Upper lobe of right lung (tissue), 1 donor: ENCODE measurements around the gene CAND1. TPM values are rescaled to one million over a fixed set of nuclear protein-coding genes. Genes with fewer than 3 reads are reported as not detected.

ENCODE experiments used
- ATAC-seq: fragments of 200-7000 bp; cut with Tn5 transposase; one replicate; pipeline ENCODE4 v1.9.1; 2020; ENCODE audit warnings: mild to moderate bottlenecking, moderate library complexity
- DNase-seq: peaks from one replicate; pipeline ENCODE4 v3.0.0-alpha.2; 2020
- H3K27ac ChIP-seq: fragments of 200-600 bp; one replicate; pipeline ENCODE4 v1.8.0; 2022
- H3K27me3 ChIP-seq: fragments of 200-600 bp; one replicate; pipeline ENCODE4 v1.8.0; 2022; ENCODE audit warnings: mild to moderate bottlenecking
- H3K36me3 ChIP-seq: fragments of 200-600 bp; one replicate; pipeline ENCODE4 v1.8.0; 2022
- H3K4me1 ChIP-seq: fragments of 200-600 bp; one replicate; pipeline ENCODE4 v1.8.0; 2022
- H3K4me3 ChIP-seq: fragments of 200-600 bp; one replicate; pipeline ENCODE4 v1.8.0; 2022; ENCODE audit warnings: mild to moderate bottlenecking
- H3K9me3 ChIP-seq: fragments of 200-600 bp; one replicate; pipeline ENCODE4 v1.8.0; 2022
- intact Hi-C: fragments of 100-400 bp; cut with DNase I; formaldehyde crosslinking; loops from one replicate; pipeline ENCODE4 v1.11.0; 2022
- total RNA-seq: library from RNA; stranded (reverse); fragmentation: NEBNext Ultra II Directional; extraction: Animal tissue kit (Norgen Biotek cat#: 25700); gene quantifications from one replicate; pipeline ENCODE4 v1.2.1, GENCODE V29; 2021
- TF ChIP-seq, protein P1 (sequence below): fragments of 200-600 bp; IDR thresholded peaks from one replicate; pipeline ENCODE4 v1.8.0; 2022; ENCODE audit warnings: antibody characterized with exemption
- donor health status: DM: no; HTN: yes; CAD: no; lungs with severe emphysema.

The CAND1 gene
- total RNA-seq, 1 donor from 2014 or later: 98.0 TPM

DNA sequence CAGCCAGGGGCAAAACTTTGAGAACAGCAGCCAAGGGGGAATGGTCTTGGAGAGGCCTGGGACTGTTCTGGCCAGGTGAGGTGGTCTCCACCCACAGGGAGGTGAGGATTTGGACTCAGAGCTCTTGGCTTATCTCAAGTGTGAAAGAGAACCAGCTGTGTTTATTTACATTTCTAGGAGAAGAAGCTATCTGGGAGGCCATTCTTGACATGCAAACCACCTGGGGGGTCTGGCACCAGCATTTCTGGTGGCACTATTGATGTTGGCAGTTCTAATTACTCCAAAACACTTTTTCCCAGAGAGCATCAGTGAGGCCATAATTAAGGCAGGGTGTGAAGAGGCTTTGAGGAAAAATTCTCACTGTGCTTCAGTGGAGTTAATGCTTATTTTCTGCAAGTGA lies 95.1 kb downstream of the CAND1 start:
- DNase-seq (no peak), ATAC-seq (no peak)
- H3K9me3 ChIP-seq: no peaks in the 10 kb centered on the region
- no peak overlapping the region for H3K27ac ChIP-seq
- peaks cover under 1% of the 10 kb centered on the region for H3K4me1 ChIP-seq
- no peaks in the 10 kb centered on the region for H3K36me3 ChIP-seq
- no peaks in the 10 kb centered on the region for H3K27me3 ChIP-seq
- intact Hi-C loops: no loop called here
- TF ChIP-seq, protein P1, sequence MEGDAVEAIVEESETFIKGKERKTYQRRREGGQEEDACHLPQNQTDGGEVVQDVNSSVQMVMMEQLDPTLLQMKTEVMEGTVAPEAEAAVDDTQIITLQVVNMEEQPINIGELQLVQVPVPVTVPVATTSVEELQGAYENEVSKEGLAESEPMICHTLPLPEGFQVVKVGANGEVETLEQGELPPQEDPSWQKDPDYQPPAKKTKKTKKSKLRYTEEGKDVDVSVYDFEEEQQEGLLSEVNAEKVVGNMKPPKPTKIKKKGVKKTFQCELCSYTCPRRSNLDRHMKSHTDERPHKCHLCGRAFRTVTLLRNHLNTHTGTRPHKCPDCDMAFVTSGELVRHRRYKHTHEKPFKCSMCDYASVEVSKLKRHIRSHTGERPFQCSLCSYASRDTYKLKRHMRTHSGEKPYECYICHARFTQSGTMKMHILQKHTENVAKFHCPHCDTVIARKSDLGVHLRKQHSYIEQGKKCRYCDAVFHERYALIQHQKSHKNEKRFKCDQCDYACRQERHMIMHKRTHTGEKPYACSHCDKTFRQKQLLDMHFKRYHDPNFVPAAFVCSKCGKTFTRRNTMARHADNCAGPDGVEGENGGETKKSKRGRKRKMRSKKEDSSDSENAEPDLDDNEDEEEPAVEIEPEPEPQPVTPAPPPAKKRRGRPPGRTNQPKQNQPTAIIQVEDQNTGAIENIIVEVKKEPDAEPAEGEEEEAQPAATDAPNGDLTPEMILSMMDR: no peak
- no peak overlapping the region for H3K4me3 ChIP-seq

- H3K27ac ChIP-seq: no peak overlapping the region
- TF ChIP-seq, protein P1: no peak
- DNase-seq (no peak), ATAC-seq (no peak)
- no peaks in the 10 kb centered on the region for H3K36me3 ChIP-seq
- intact Hi-C loops: no loop called here
- H3K27me3 ChIP-seq: no peaks in the 10 kb centered on the region
- no peaks in the 10 kb centered on the region for H3K9me3 ChIP-seq
- no peaks in the 10 kb centered on the region for H3K4me1 ChIP-seq
- H3K4me3 ChIP-seq: no peak overlapping the region
Observed at GRCh38 chr12:67365131-67365530, 96.0 kb downstream of the CAND1 start.

DNA sequence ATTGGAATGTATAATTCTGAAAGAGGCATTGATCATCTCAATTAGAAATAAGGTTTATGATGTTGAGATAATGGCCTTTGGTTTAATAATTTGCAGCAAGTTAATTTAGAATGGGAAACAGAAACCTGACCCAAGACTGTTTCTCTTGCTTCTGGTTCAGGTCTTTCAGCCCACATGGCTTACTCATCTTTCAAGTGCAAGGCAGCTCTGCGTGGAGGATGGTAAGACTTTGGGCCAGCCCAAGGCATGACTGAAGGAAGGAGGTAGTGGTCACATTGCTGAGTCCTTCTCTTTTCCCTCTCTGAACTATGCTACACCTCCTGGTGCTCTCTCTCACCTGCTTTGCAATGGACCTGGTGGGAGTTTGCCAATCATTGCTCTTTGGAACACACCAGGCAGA lies 98.7 kb downstream of the CAND1 start:
- H3K4me1 ChIP-seq: no peaks in the 10 kb centered on the region
- H3K4me3 ChIP-seq: no peak overlapping the region
- TF ChIP-seq, protein P1: no peak
- no peaks in the 10 kb centered on the region for H3K27me3 ChIP-seq
- no peaks in the 10 kb centered on the region for H3K9me3 ChIP-seq
- no peak overlapping the region for H3K27ac ChIP-seq
- DNase-seq (no peak), ATAC-seq (no peak)
- no peaks in the 10 kb centered on the region for H3K36me3 ChIP-seq
- intact Hi-C loops: no loop called here
